NT2/D1 (cell line): ENCODE measurements around the gene TPO.

ENCODE experiments used
- DNase-seq: peaks from one replicate; pipeline ENCODE4 v3.0.0-alpha.2; 2011; ENCODE audit warnings: low read depth, low spot score
- H3K27me3 ChIP-seq: 2 replicates; pipeline ENCODE4 v1.6.0; 2011; ENCODE audit warnings: mild to moderate bottlenecking; ENCODE audit not compliant: insufficient read length, insufficient read depth
- H3K36me3 ChIP-seq: 2 replicates; pipeline ENCODE4 v1.6.1; 2011; ENCODE audit warnings: mild to moderate bottlenecking, low read length, mixed read lengths; ENCODE audit not compliant: insufficient read depth, insufficient read length
- H3K4me1 ChIP-seq: 2 replicates; pipeline ENCODE4 v1.5.1; 2011; ENCODE audit not compliant: insufficient read depth, insufficient read length
- H3K4me3 ChIP-seq: 2 replicates; pipeline ENCODE4 v1.5.1; 2011; ENCODE audit warnings: low read depth; ENCODE audit not compliant: insufficient read length
- H3K9ac ChIP-seq: 2 replicates; pipeline ENCODE4 v1.6.0; 2011; ENCODE audit warnings: low read depth; ENCODE audit not compliant: insufficient read length
- H3K9me3 ChIP-seq: 2 replicates; pipeline ENCODE4 v1.5.1; 2011; ENCODE audit warnings: mild to moderate bottlenecking, low read length; ENCODE audit not compliant: insufficient read depth
- SUZ12 ChIP-seq: IDR thresholded peaks from 2 replicates; pipeline ENCODE4 v1.6.1; 2011; ENCODE audit not compliant: insufficient read length, insufficient read depth; ENCODE audit errors: extremely low read depth
- YY1 ChIP-seq: IDR thresholded peaks from 2 replicates; pipeline ENCODE4 v1.6.1; 2011; ENCODE audit not compliant: insufficient read length, insufficient read depth
- ZNF274 ChIP-seq: IDR thresholded peaks from 2 replicates; pipeline ENCODE4 v1.6.1; 2011; ENCODE audit warnings: mild to moderate bottlenecking, low read depth, low read length

The TPO gene

GRCh38 chr2:1504311-1504750 lies 91.1 kb downstream of the TPO start:
- Histone ChIP-seq H3K9me3 (no peaks in the 10 kb centered on the region), H3K4me3 (no peak overlapping the region), H3K4me1 (no peaks in the 10 kb centered on the region), H3K27me3 (no peaks in the 10 kb centered on the region), H3K9ac (no peak overlapping the region), H3K36me3 (no peaks in the 10 kb centered on the region)
- no peak for DNase-seq
- TF ChIP-seq SUZ12 (no peak), YY1 (no peak), ZNF274 (no peak)

GRCh38 chr2:1505031-1505441 lies 91.8 kb downstream of the TPO start:
- Histone ChIP-seq H3K4me3 (no peak overlapping the region), H3K9me3 (no peaks in the 10 kb centered on the region), H3K9ac (no peak overlapping the region), H3K27me3 (no peaks in the 10 kb centered on the region), H3K4me1 (no peaks in the 10 kb centered on the region), H3K36me3 (no peaks in the 10 kb centered on the region)
- no peak for DNase-seq
- TF ChIP-seq ZNF274: no peak
- no peak for TF ChIP-seq YY1
- TF ChIP-seq SUZ12: no peak

GRCh38 chr2:1509271-1510065 lies 96.2 kb downstream of the TPO start:
- Histone ChIP-seq H3K9ac (no peak overlapping the region), H3K4me1 (no peaks in the 10 kb centered on the region), H3K36me3 (no peaks in the 10 kb centered on the region), H3K9me3 (no peaks in the 10 kb centered on the region), H3K4me3 (no peak overlapping the region), H3K27me3 (no peaks in the 10 kb centered on the region)
- TF ChIP-seq YY1: no peak
- TF ChIP-seq ZNF274: no peak
- no peak for TF ChIP-seq SUZ12
- no peak for DNase-seq

DNA sequence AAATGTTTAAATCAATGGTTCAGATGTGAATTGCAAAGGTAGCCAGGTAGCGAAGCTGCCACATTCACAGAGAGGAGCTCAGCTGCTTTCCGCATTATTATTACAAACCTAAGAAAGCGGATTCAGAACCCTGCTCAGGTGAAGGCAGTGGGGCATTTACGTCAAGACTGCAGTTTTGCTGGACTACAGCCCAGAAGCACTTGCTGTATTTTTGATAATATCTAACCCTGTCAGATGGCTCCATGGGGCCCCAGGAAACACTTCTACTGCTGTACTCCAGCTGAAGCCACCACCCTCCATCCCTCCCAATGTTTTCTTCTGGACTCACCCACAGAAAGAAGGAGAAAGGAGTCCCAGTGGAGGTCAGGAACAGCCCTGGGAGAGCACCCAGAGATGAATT lies 96.9 kb downstream of the TPO start:
- no peaks in the 10 kb centered on the region for H3K27me3 ChIP-seq
- H3K9ac ChIP-seq: no peak overlapping the region
- no peak for TF ChIP-seq SUZ12
- no peak overlapping the region for H3K4me3 ChIP-seq
- H3K4me1 ChIP-seq: no peaks in the 10 kb centered on the region
- no peaks in the 10 kb centered on the region for H3K9me3 ChIP-seq
- no peak for DNase-seq
- H3K36me3 ChIP-seq: no peaks in the 10 kb centered on the region

- Histone ChIP-seq H3K4me3 (no peak overlapping the region), H3K4me1 (no peaks in the 10 kb centered on the region), H3K36me3 (no peaks in the 10 kb centered on the region), H3K9me3 (no peaks in the 10 kb centered on the region), H3K27me3 (no peaks in the 10 kb centered on the region), H3K9ac (no peak overlapping the region)
- DNase-seq: no peak
- TF ChIP-seq ZNF274 (no peak), YY1 (no peak), SUZ12 (no peak)
Measured at GRCh38 chr2:1511455-1511854, 98.2 kb downstream of the TPO start.

- H3K27me3 ChIP-seq: no peaks in the 10 kb centered on the region
Measured at GRCh38 chr2:1512321-1513289, 99.3 kb downstream of the TPO start.

More at GRCh38 chr2:1512321-1513289, 99.3 kb downstream of the TPO start:
- H3K36me3 ChIP-seq: no peaks in the 10 kb centered on the region
- H3K9me3 ChIP-seq: no peaks in the 10 kb centered on the region
- no peak for DNase-seq
- H3K4me1 ChIP-seq: no peaks in the 10 kb centered on the region
- TF ChIP-seq ZNF274: no peak
- no peak for TF ChIP-seq SUZ12
- TF ChIP-seq YY1: no peak
- no peak overlapping the region for H3K4me3 ChIP-seq
- H3K9ac ChIP-seq: no peak overlapping the region
